ENCODE measurements around the gene ZG16B. TPM values are rescaled to one million over a fixed set of nuclear protein-coding genes. Genes with fewer than 3 reads are reported as not detected.

Gene ZG16B
- total and polyA plus RNA-seq, 8 donors: 13.0 to 39.0 (median 22.3) TPM; not detected in 3

GRCh38 chr16:2819939-2820835, 9.9 kb upstream of the ZG16B start:
- peaks cover 0 to 72% (median 3%) of the 10 kb centered on the region in 3 donors for H3K27me3 ChIP-seq
- WGBS, 5 donors: 68 to 78% (median 73%) methylated on average over 11 to 17 of the region's 17 CpGs
- H3K36me3 ChIP-seq: no peaks in the 10 kb centered on the region
- intact Hi-C loops (cut with DNase I; ENCODE audit: low total_unique reads): no loop called here
- no peak overlapping the region for H3K27ac ChIP-seq
- no peak overlapping the region for H3K4me3 ChIP-seq
- H3K9me3 ChIP-seq: no peaks in the 10 kb centered on the region
- no peaks in the 10 kb centered on the region for H3K4me1 ChIP-seq
- no peak for DNase-seq
- no peak for TF ChIP-seq POLR2AphosphoS5 (IDR thresholded peaks at IDR 0.05)
- TF ChIP-seq POLR2A (IDR thresholded peaks at IDR 0.05): no peak
- TF ChIP-seq CTCF (IDR thresholded peaks at IDR 0.05): no peak
- no peak for TF ChIP-seq EP300 (IDR thresholded peaks at IDR 0.05)

GRCh38 chr16:2820836-2821486, 9.1 kb upstream of the ZG16B start:
- no peak for DNase-seq
- Histone ChIP-seq H3K9me3 (no peaks in the 10 kb centered on the region), H3K4me3 (no peak overlapping the region), H3K27me3 (peaks cover 0 to 72% (median 3%) of the 10 kb centered on the region in 3 donors), H3K4me1 (no peaks in the 10 kb centered on the region), H3K27ac (no peak overlapping the region), H3K36me3 (no peaks in the 10 kb centered on the region)
- intact Hi-C loops (cut with DNase I; ENCODE audit: low total_unique reads): no loop called here
- WGBS, 5 donors: 77 to 82% (median 80%) methylated on average over 8 to 14 of the region's 14 CpGs
- no peak for TF ChIP-seq EP300 (IDR thresholded peaks at IDR 0.05)
- no peak for TF ChIP-seq POLR2AphosphoS5 (IDR thresholded peaks at IDR 0.05)
- TF ChIP-seq POLR2A (IDR thresholded peaks at IDR 0.05): no peak
- no peak for TF ChIP-seq CTCF (IDR thresholded peaks at IDR 0.05)

- H3K36me3 ChIP-seq: no peaks in the 10 kb centered on the region
- WGBS, 5 donors: 76 to 86% (median 81%) methylated on average over 8 to 9 of the region's 9 CpGs
- DNase-seq: no peak
- no peak overlapping the region for H3K4me3 ChIP-seq
- no peaks in the 10 kb centered on the region for H3K4me1 ChIP-seq
- TF ChIP-seq EP300 (IDR thresholded peaks at IDR 0.05) (no peak), POLR2A (IDR thresholded peaks at IDR 0.05) (no peak), CTCF (IDR thresholded peaks at IDR 0.05) (no peak), POLR2AphosphoS5 (IDR thresholded peaks at IDR 0.05) (no peak)
- intact Hi-C loops (cut with DNase I; ENCODE audit: low total_unique reads): no loop called here
- H3K9me3 ChIP-seq: no peaks in the 10 kb centered on the region
- H3K27ac ChIP-seq: no peak overlapping the region
- H3K27me3 ChIP-seq: peaks cover 0 to 68% (median 3%) of the 10 kb centered on the region in 3 donors
These were observed 8.5 kb upstream of the ZG16B start for GRCh38 chr16:2821487-2822157.

GRCh38 chr16:2822158-2822495, 8.0 kb upstream of the ZG16B start:
- no peak for DNase-seq
- intact Hi-C loops (cut with DNase I; ENCODE audit: low total_unique reads): no loop called here
- 71 to 80% (median 76%) methylated on average over 8 of the region's 8 CpGs for WGBS, 5 donors
- Histone ChIP-seq H3K4me1 (no peaks in the 10 kb centered on the region), H3K4me3 (no peak overlapping the region), H3K9me3 (no peaks in the 10 kb centered on the region), H3K27me3 (peaks cover 0 to 68% (median 3%) of the 10 kb centered on the region in 3 donors), H3K36me3 (no peaks in the 10 kb centered on the region), H3K27ac (no peak overlapping the region)
- no peak for TF ChIP-seq POLR2A (IDR thresholded peaks at IDR 0.05)
